HUES64 (cell line): ENCODE measurements around the gene CISD3.

Source experiments
- H3K27ac ChIP-seq: 2 replicates; pipeline ENCODE4 v1.7.0; 2013; ENCODE audit warnings: low read depth, low read length, inconsistent platforms
- H3K27me3 ChIP-seq: 2 replicates; pipeline ENCODE4 v1.6.1; 2013; ENCODE audit warnings: mild to moderate bottlenecking, low read length; ENCODE audit not compliant: insufficient read depth
- H3K36me3 ChIP-seq: 2 replicates; pipeline ENCODE4 v1.6.1; 2013; ENCODE audit warnings: mild to moderate bottlenecking, low read length; ENCODE audit not compliant: insufficient read depth
- H3K4me1 ChIP-seq: 2 replicates; pipeline ENCODE4 v1.6.1; 2013; ENCODE audit warnings: mild to moderate bottlenecking, low read length, moderate library complexity; ENCODE audit not compliant: insufficient read depth
- H3K4me3 ChIP-seq: 2 replicates; pipeline ENCODE4 v1.5.1; 2013; ENCODE audit warnings: mild to moderate bottlenecking, low read length, moderate library complexity
- H3K9ac ChIP-seq: 2 replicates; pipeline ENCODE4 v1.6.1; 2013; ENCODE audit warnings: mild to moderate bottlenecking, low read depth, low read length
- H3K9me3 ChIP-seq: 2 replicates; pipeline ENCODE4 v1.6.1; 2013; ENCODE audit warnings: low read depth, low read length; ENCODE audit not compliant: insufficient read depth
- WGBS: fragments of 150-250, 120-280 bp; methylation state at CpG from one replicate; pipeline ENCODE4 v1.1.7; 2013; ENCODE audit warnings: missing lambda C conversion rate; 5-methylcytosine and 5-hydroxymethylcytosine counted together

Gene CISD3

GRCh38 chr17:38752308-38753070, 22.3 kb downstream of the CISD3 start, which contains the start of gene PSMB3:
Gene PSMB3, plus strand, starts transcription at chr17:38752741. Its CDS starts 86 bp downstream, at chr17:38752827.
- Histone ChIP-seq H3K27ac (peak within 1 kb of the TSS; percentile 85), H3K36me3 (peaks cover 27% of the 10 kb centered on the region), H3K9me3 (no peaks in the 10 kb centered on the region), H3K4me1 (0 out of 2 replicates have a peak, but pooled peaks cover 4% of the 10 kb centered on the region), H3K27me3 (peaks cover 6% of the 10 kb centered on the region; the same call in 1 of the 2 replicates), H3K4me3 (peak within 1 kb of the TSS; percentile 91), H3K9ac (peak within 1 kb of the TSS; percentile 89)
- WGBS = under 1% methylated on average over 44 of the region's 44 CpGs

- peak overlapping the region; percentile 25 for H3K27ac ChIP-seq
- peak overlapping the region; percentile 91 for H3K4me3 ChIP-seq
- WGBS = 11% methylated on average over 22 of the region's 22 CpGs
Observed at GRCh38 chr17:38753071-38753506, 22.9 kb downstream of the CISD3 start.

GRCh38 chr17:38761612-38762011, 31.5 kb downstream of the CISD3 start:
- H3K27ac ChIP-seq = no peak overlapping the region
- H3K4me1 ChIP-seq = no peaks in the 10 kb centered on the region
- WGBS = 79% methylated on average over 4 of the region's 4 CpGs
- H3K9me3 ChIP-seq = no peaks in the 10 kb centered on the region
- no peak overlapping the region for H3K4me3 ChIP-seq
- peaks cover 85% of the 10 kb centered on the region for H3K36me3 ChIP-seq
- H3K27me3 ChIP-seq = no peaks in the 10 kb centered on the region
- H3K9ac ChIP-seq = no peak overlapping the region

More at GRCh38 chr17:38753071-38753506, 22.9 kb downstream of the CISD3 start:
- H3K9me3 ChIP-seq = no peaks in the 10 kb centered on the region
- peak overlapping the region; percentile 84 for H3K9ac ChIP-seq
- peaks cover 6% of the 10 kb centered on the region; the same call in 1 of the 2 replicates for H3K27me3 ChIP-seq
- H3K4me1 ChIP-seq = 0 out of 2 replicates have a peak, but pooled peaks cover 4% of the 10 kb centered on the region
- H3K36me3 ChIP-seq = peaks cover 32% of the 10 kb centered on the region

GRCh38 chr17:38762231-38762630, 32.1 kb downstream of the CISD3 start:
- Histone ChIP-seq H3K27ac (no peak overlapping the region), H3K4me3 (no peak overlapping the region), H3K4me1 (no peaks in the 10 kb centered on the region), H3K9ac (no peak overlapping the region), H3K9me3 (no peaks in the 10 kb centered on the region), H3K27me3 (no peaks in the 10 kb centered on the region), H3K36me3 (peaks cover 88% of the 10 kb centered on the region)
- 91% methylated on average over 2 of the region's 3 CpGs for WGBS

- H3K27me3 ChIP-seq = no peaks in the 10 kb centered on the region
- H3K4me3 ChIP-seq = no peak overlapping the region
- H3K4me1 ChIP-seq = no peaks in the 10 kb centered on the region
- H3K27ac ChIP-seq = no peak overlapping the region
- WGBS = 93% methylated on average over 5 of the region's 5 CpGs
- H3K9me3 ChIP-seq = no peaks in the 10 kb centered on the region
- peaks cover 96% of the 10 kb centered on the region for H3K36me3 ChIP-seq
- H3K9ac ChIP-seq = no peak overlapping the region
Observed at GRCh38 chr17:38766341-38766740, 36.2 kb downstream of the CISD3 start.

- no peak overlapping the region for H3K4me3 ChIP-seq
- H3K9ac ChIP-seq = 0 out of 2 replicates have a peak overlapping the region, but pooled peaks have one; percentile 17
- WGBS = 93% methylated on average over 6 of the region's 6 CpGs
- H3K27me3 ChIP-seq = no peaks in the 10 kb centered on the region
- peaks cover 98% of the 10 kb centered on the region for H3K36me3 ChIP-seq
- no peak overlapping the region for H3K27ac ChIP-seq
- H3K4me1 ChIP-seq = no peaks in the 10 kb centered on the region
- H3K9me3 ChIP-seq = no peaks in the 10 kb centered on the region
Observed at GRCh38 chr17:38768417-38768816, 38.3 kb downstream of the CISD3 start.

GRCh38 chr17:38773258-38773657, 43.1 kb downstream of the CISD3 start:
- H3K4me1 ChIP-seq = no peaks in the 10 kb centered on the region
- no peak overlapping the region for H3K9ac ChIP-seq
- H3K27me3 ChIP-seq = no peaks in the 10 kb centered on the region
- no peaks in the 10 kb centered on the region for H3K9me3 ChIP-seq
- no peak overlapping the region for H3K27ac ChIP-seq
- peaks cover 93% of the 10 kb centered on the region for H3K36me3 ChIP-seq
- no peak overlapping the region for H3K4me3 ChIP-seq

- H3K27me3 ChIP-seq = no peaks in the 10 kb centered on the region
- H3K9ac ChIP-seq = no peak overlapping the region
- WGBS = 81% methylated on average over 7 of the region's 7 CpGs
- peaks cover 94% of the 10 kb centered on the region for H3K36me3 ChIP-seq
- H3K27ac ChIP-seq = no peak overlapping the region
- H3K9me3 ChIP-seq = no peaks in the 10 kb centered on the region
- no peaks in the 10 kb centered on the region for H3K4me1 ChIP-seq
- no peak overlapping the region for H3K4me3 ChIP-seq
Observed at GRCh38 chr17:38777641-38778250, 47.6 kb downstream of the CISD3 start.

- WGBS = 96% methylated on average over 23 of the region's 23 CpGs
- Histone ChIP-seq H3K27me3 (no peaks in the 10 kb centered on the region), H3K9ac (no peak overlapping the region), H3K4me3 (no peak overlapping the region), H3K4me1 (no peaks in the 10 kb centered on the region), H3K9me3 (no peaks in the 10 kb centered on the region), H3K36me3 (peaks cover 93% of the 10 kb centered on the region), H3K27ac (no peak overlapping the region)
Observed at GRCh38 chr17:38779965-38780752, 50.0 kb downstream of the CISD3 start.

- peaks cover 80% of the 10 kb centered on the region for H3K36me3 ChIP-seq
- no peaks in the 10 kb centered on the region for H3K9me3 ChIP-seq
- no peak overlapping the region for H3K27ac ChIP-seq
- no peaks in the 10 kb centered on the region for H3K27me3 ChIP-seq
- no peak overlapping the region for H3K9ac ChIP-seq
- no peak overlapping the region for H3K4me3 ChIP-seq
- H3K4me1 ChIP-seq = no peaks in the 10 kb centered on the region
- 91% methylated on average over 3 of the region's 3 CpGs for WGBS
Observed at GRCh38 chr17:38783227-38783626, 53.1 kb downstream of the CISD3 start.
